ENCODE data around the gene INSIG1. TPM values are rescaled to one million over a fixed set of nuclear protein-coding genes. Genes with fewer than 3 reads are reported as not detected.
A peak's percentile ranks its signal among the peaks of the same experiment; 100 is the strongest.

Gene INSIG1
- total RNA-seq, 1 experiment from 2014 or later, result 92.6 TPM

- ChIA-PET CTCF (no interaction called here), POLR2A (no interaction called here)
- Histone ChIP-seq H3K9me3 (ENCODE audit: control insufficient read depth, insufficient read depth, low read depth, low read length) (no peaks in the 10 kb centered on the region), H3K4me3 (ENCODE audit: low read depth in 2 of 2, low read length in 2 of 2) (no peak overlapping the region), H3K27me3 (ENCODE audit: control insufficient read depth, insufficient read depth, low read length) (peaks cover 3% of the 10 kb centered on the region), H3K36me3 (ENCODE audit: control insufficient read depth, insufficient read depth, low read length) (no peaks in the 10 kb centered on the region), H3K4me1 (ENCODE audit: control insufficient read depth, insufficient read depth, low read length) (no peaks in the 10 kb centered on the region), H3K27ac (ENCODE audit: low read length) (no peak overlapping the region)
- TF ChIP-seq CTCF (IDR thresholded peaks at IDR 0.05), result no peak
- TF ChIP-seq POLR2AphosphoS5 (IDR thresholded peaks at IDR 0.05; ENCODE audit: low read depth, low read length), result no peak
- TF ChIP-seq SIN3A (IDR thresholded peaks at IDR 0.05; ENCODE audit: borderline replicate concordance, insufficient read depth, low read depth, low read length), result no peak
- no peak for TF ChIP-seq REST (IDR thresholded peaks at IDR 0.05; ENCODE audit: insufficient read depth in 1 of 2, low read depth in 2 of 2, low read length in 1 of 2)
- TF ChIP-seq TCF7L2 (IDR thresholded peaks at IDR 0.05; ENCODE audit: low read depth, low read length), result no peak
- in situ Hi-C loops (cut with HindIII; ENCODE audit: low pct_unique_long_range_greater_than_20kb, low sequenced_read_pairs), result no loop called here
- no TSS peak for BruUV-seq (replicated peaks)
- intact Hi-C loops (cut with micrococcal nuclease; ENCODE audit: unreplicated experiment), result no loop called here
- ATAC-seq, result no peak
- DNase-seq (ENCODE audit: low read depth, low spot score), result no peak
Measured at GRCh38 chr7:155336812-155337602, 39.3 kb downstream of the INSIG1 start.

- ATAC-seq (peak; percentile 13; the same call in 1 of the 2 replicates), DNase-seq (ENCODE audit: low read depth, low spot score) (no peak)
- Histone ChIP-seq H3K27me3 (ENCODE audit: control insufficient read depth, insufficient read depth, low read length) (peaks cover 3% of the 10 kb centered on the region), H3K4me1 (ENCODE audit: control insufficient read depth, insufficient read depth, low read length) (no peaks in the 10 kb centered on the region), H3K27ac (ENCODE audit: low read length) (no peak overlapping the region), H3K4me3 (ENCODE audit: low read depth in 2 of 2, low read length in 2 of 2) (no peak overlapping the region), H3K36me3 (ENCODE audit: control insufficient read depth, insufficient read depth, low read length) (no peaks in the 10 kb centered on the region), H3K9me3 (ENCODE audit: control insufficient read depth, insufficient read depth, low read depth, low read length) (no peaks in the 10 kb centered on the region)
- CTCF ChIA-PET, result no interaction called here
- in situ Hi-C loops (cut with HindIII; ENCODE audit: low pct_unique_long_range_greater_than_20kb, low sequenced_read_pairs) (no loop called here), intact Hi-C loops (cut with micrococcal nuclease; ENCODE audit: unreplicated experiment) (no loop called here)
- TF ChIP-seq REST (IDR thresholded peaks at IDR 0.05; ENCODE audit: insufficient read depth in 1 of 2, low read depth in 2 of 2, low read length in 1 of 2) (no peak), SIN3A (IDR thresholded peaks at IDR 0.05; ENCODE audit: borderline replicate concordance, insufficient read depth, low read depth, low read length) (no peak), POLR2AphosphoS5 (IDR thresholded peaks at IDR 0.05; ENCODE audit: low read depth, low read length) (no peak), TCF7L2 (IDR thresholded peaks at IDR 0.05; ENCODE audit: low read depth, low read length) (no peak), CTCF (IDR thresholded peaks at IDR 0.05) (no peak)
- BruUV-seq (replicated peaks), result no TSS peak
- POLR2A ChIA-PET, result no interaction called here
Measured at GRCh38 chr7:155337946-155338631, 40.4 kb downstream of the INSIG1 start.
